CD14-positive monocyte (primary cell): Measurements from ENCODE around the gene PPP1R12B. TPM values are rescaled to one million over a fixed set of nuclear protein-coding genes. Genes with fewer than 3 reads are reported as not detected.
"Not testable (repeated sequence)": the region's sequence is repeated elsewhere in the genome, so short reads cannot be mapped to it uniquely, and the experiment has no call there.

Experiments used
- DNase-seq, 3 donors: peaks; one replicate each; pipeline ENCODE4 v3.0.0-alpha.2; 2011 to 2022
- H2AFZ ChIP-seq: 2 replicates; pipeline ENCODE4 v1.6.0; 2012; ENCODE audit warnings: mild to moderate bottlenecking, low read depth, low read length, inconsistent platforms; ENCODE audit not compliant: insufficient read depth, poor library complexity, severe bottlenecking
- H3K27ac ChIP-seq, 2 donors: 1 replicate in 1 of 2; 2 replicates in 1 of 2; pipeline ENCODE4 v1.5.1; 2012 to 2013; ENCODE audit warnings: low read length in 2 of 2, control low read depth in 1 of 2, inconsistent platforms in 1 of 2, low read depth in 1 of 2, mild to moderate bottlenecking in 1 of 2
- H3K27me3 ChIP-seq, 2 donors: one replicate each; pipeline versions ENCODE4 v1.6.0 to v1.6.1; 2011 to 2013; ENCODE audit warnings: low read length in 2 of 2; ENCODE audit not compliant: control insufficient read depth in 2 of 2, insufficient read depth in 2 of 2
- H3K36me3 ChIP-seq, 2 donors: replicated peaks in 1 of 2; 1 replicate in 1 of 2; 2 replicates in 1 of 2; pipeline versions ENCODE4 v1.5.1 to v1.6.1; 2012 to 2013; ENCODE audit warnings: low read length in 2 of 2, control low read depth in 1 of 2, inconsistent platforms in 1 of 2, mild to moderate bottlenecking in 1 of 2; ENCODE audit not compliant: insufficient read depth in 2 of 2, control insufficient read depth in 1 of 2
- H3K4me1 ChIP-seq, 2 donors: 1 replicate in 1 of 2; 2 replicates in 1 of 2; pipeline versions ENCODE4 v1.5.1 to v1.6.1; 2012 to 2013; ENCODE audit warnings: low read length in 2 of 2, control low read depth in 1 of 2, inconsistent platforms in 1 of 2, mild to moderate bottlenecking in 1 of 2, moderate library complexity in 1 of 2; ENCODE audit not compliant: insufficient read depth in 2 of 2, control insufficient read depth in 1 of 2
- H3K4me2 ChIP-seq: replicated peaks from 2 replicates; pipeline ENCODE3; 2012; ENCODE audit warnings: low read length, moderate library complexity, mild to moderate bottlenecking; ENCODE audit not compliant: poor library complexity, severe bottlenecking; ENCODE audit errors: extremely low read depth
- H3K4me3 ChIP-seq, 3 experiments: fragments of 200-600 bp in 1 of 3; sonication (generic) in 1 of 3; replicated peaks in 1 of 3; 1 replicate in 2 of 3; 2 replicates in 1 of 3; pipeline ENCODE4 v1.5.1; 2011 to 2013; ENCODE audit warnings: low read length in 3 of 3, mild to moderate bottlenecking in 3 of 3, control low read depth in 2 of 3, low read depth in 2 of 3, inconsistent platforms in 1 of 3, moderate library complexity in 1 of 3
- H3K79me2 ChIP-seq: 2 replicates; pipeline ENCODE4 v1.6.0; 2012; ENCODE audit warnings: mild to moderate bottlenecking, control low read depth, inconsistent platforms, low read length, moderate library complexity; ENCODE audit not compliant: insufficient read depth
- H3K9ac ChIP-seq: 2 replicates; pipeline ENCODE4 v1.6.0; 2017; ENCODE audit warnings: low read length, mild to moderate bottlenecking; ENCODE audit not compliant: insufficient read depth, poor library complexity, severe bottlenecking
- H3K9me3 ChIP-seq, 2 donors: replicated peaks in 1 of 2; 1 replicate in 1 of 2; 2 replicates in 1 of 2; pipeline versions ENCODE4 v1.5.1 to v1.6.1; 2012 to 2013; ENCODE audit warnings: low read length in 2 of 2, control low read depth in 1 of 2; ENCODE audit not compliant: control insufficient read depth in 1 of 2, insufficient read depth in 1 of 2
- H4K20me1 ChIP-seq: 2 replicates; pipeline ENCODE4 v1.6.0; 2012; ENCODE audit warnings: mild to moderate bottlenecking, low read length, control low read depth, moderate library complexity; ENCODE audit not compliant: insufficient read depth
- H3K27ac Mint-ChIP-seq, 7 donors: one replicate each; pipeline ENCODE4 v1.8.0; 2020; ENCODE audit warnings: mild to moderate bottlenecking in 7 of 7, mixed read lengths in 7 of 7, moderate library complexity in 6 of 7, inconsistent platforms in 2 of 7
- H3K27me3 Mint-ChIP-seq, 3 donors: one replicate each; pipeline ENCODE4 v1.8.0; 2021 to 2022; ENCODE audit warnings: low read depth in 3 of 3, mild to moderate bottlenecking in 3 of 3, mixed read lengths in 3 of 3, moderate library complexity in 3 of 3, inconsistent platforms in 1 of 3
- H3K36me3 Mint-ChIP-seq, 2 donors: one replicate each; pipeline ENCODE4 v1.8.0; 2020; ENCODE audit warnings: mixed read lengths in 2 of 2, inconsistent platforms in 1 of 2, mild to moderate bottlenecking in 1 of 2
- H3K4me1 Mint-ChIP-seq: one replicate; pipeline ENCODE4 v1.8.0; 2020; ENCODE audit warnings: mild to moderate bottlenecking, mixed read lengths
- H3K4me3 Mint-ChIP-seq, 2 donors: one replicate each; pipeline ENCODE4 v1.8.0; 2020; ENCODE audit warnings: mild to moderate bottlenecking in 2 of 2, mixed read lengths in 2 of 2, moderate library complexity in 1 of 2
- H3K9me3 Mint-ChIP-seq, 7 donors: one replicate each; pipeline ENCODE4 v1.8.0; 2020 to 2022; ENCODE audit warnings: mixed read lengths in 7 of 7, mild to moderate bottlenecking in 6 of 7, moderate library complexity in 6 of 7, inconsistent platforms in 2 of 7
- WGBS: methylation state at CpG from one replicate; pipeline ENCODE4 v1.1.5; 2013; ENCODE audit warnings: missing lambda C conversion rate; ENCODE audit not compliant: insufficient coverage; 5-methylcytosine and 5-hydroxymethylcytosine counted together
- intact Hi-C, 2 donors: fragments of 100-400 bp; cut with micrococcal nuclease; formaldehyde crosslinking; loops; one replicate each; pipeline versions ENCODE4 v1.15.0 to v1.15.1; 2023
- polyA plus RNA-seq, 3 donors: library from polyadenylated mRNA; depleted of rRNA in 1 of 3; unstranded in 2 of 3; stranded (reverse) in 1 of 3; fragments of 300-500 nt in 2 of 3; fragments of >200 nt in 1 of 3; fragmentation: Illumina TruSeq in 2 of 3; gene quantifications; 1 replicate in 2 of 3; 2 replicates in 1 of 3; pipeline ENCODE4 v1.2.3, GENCODE V29; 2012 to 2021
- TF ChIP-seq, protein P1 (sequence below): fragments of 200-600 bp; IDR thresholded peaks from one replicate; pipeline ENCODE4 v1.8.0; 2022; ENCODE audit warnings: antibody characterized with exemption, mild to moderate bottlenecking

Gene PPP1R12B
- polyA plus RNA-seq, 3 donors = 1.3 to 12.2 (median 1.7) TPM

DNA sequence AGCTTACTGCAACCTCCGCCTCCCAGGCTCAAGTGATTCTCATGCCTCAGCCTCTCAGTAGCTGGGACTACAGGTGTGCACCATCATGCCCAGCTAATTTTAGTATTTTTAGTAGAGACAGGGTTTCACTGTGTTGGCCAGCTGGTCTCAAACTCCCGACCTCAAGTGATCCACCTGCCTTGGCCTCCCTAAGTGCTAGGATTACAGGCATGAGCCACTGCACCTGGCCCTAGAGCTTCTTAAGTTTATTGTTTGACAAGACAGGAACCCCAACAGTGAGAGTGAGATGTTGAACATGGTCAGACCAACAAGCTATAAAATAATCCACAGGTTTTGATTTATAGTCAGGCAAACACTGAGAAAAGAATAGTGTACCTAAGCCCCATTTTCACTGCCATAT, 83.8 kb downstream of the PPP1R12B start:
- H3K4me3 ChIP-seq, H3K27me3 Mint-ChIP-seq, intact Hi-C loops, H3K4me1 ChIP-seq, H3K27ac ChIP-seq, H3K4me2 ChIP-seq, H4K20me1 ChIP-seq, H3K9ac ChIP-seq, H3K27me3 ChIP-seq, H3K4me3 Mint-ChIP-seq, H3K27ac Mint-ChIP-seq, H3K4me1 Mint-ChIP-seq, DNase-seq, H3K9me3 Mint-ChIP-seq, H3K79me2 ChIP-seq, H2AFZ ChIP-seq, H3K9me3 ChIP-seq: not testable (repeated sequence)
- H3K36me3 Mint-ChIP-seq = peaks cover 74 to 77% of the 10 kb centered on the region in 2 donors
- 100% methylated on average over 1 of the region's 2 CpGs for WGBS
- peaks cover 51 to 87% of the 10 kb centered on the region in 2 donors for H3K36me3 ChIP-seq

DNA sequence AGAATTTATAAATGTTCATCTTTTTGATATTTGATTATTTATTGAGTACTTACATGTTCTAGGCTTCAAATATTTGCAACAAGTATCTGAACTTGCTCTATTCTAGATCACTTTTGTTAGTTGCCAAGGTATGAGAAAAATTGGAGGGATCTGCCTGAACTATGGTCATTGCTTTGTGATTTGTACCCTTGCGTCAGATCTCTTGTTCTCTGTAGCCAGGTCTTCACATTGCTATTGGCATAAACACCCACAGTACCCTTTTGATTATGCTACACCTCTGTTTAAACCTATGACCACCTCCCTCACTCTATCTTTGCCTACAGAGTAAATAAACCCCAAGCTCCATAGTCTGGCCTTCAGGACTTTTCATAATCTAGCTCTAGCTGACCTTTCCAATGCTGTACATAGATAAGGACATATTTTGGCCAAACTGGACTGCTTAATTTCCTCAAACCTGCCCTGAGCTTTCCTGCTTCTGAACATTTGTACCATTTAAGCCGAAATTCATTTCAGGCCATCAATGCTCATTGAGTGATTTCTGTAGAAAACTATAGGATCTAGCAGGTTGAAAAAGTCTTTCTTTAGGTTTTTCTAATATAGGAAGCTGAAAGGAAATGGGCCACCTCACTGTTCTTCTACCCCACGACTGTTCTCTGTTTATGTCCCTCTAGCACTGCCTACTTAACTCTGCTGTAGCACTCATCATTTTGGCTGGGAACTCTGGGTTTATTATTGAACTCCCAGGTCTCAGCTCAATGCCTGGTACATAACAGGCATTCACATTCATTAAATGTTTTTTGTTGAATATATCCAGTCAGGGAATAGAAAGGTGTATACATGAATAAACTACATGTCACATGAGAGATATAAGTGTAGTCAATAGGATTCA, 84.9 kb downstream of the PPP1R12B start:
- H3K36me3 ChIP-seq = peaks cover 60 to 94% of the 10 kb centered on the region in 2 donors
- no peaks in the 10 kb centered on the region for H3K4me1 ChIP-seq
- 100% methylated on average over 1 of the region's 3 CpGs for WGBS
- no peak for DNase-seq
- Mint-ChIP-seq H3K4me3 (no peak overlapping the region), H3K27ac (no peak overlapping the region), H3K9me3 (no peaks in the 10 kb centered on the region), H3K36me3 (peaks cover 83% of the 10 kb centered on the region in 2 donors), H3K4me1 (no peaks in the 10 kb centered on the region), H3K27me3 (no peaks in the 10 kb centered on the region)
- no peak overlapping the region for H3K4me3 ChIP-seq
- H3K9me3 ChIP-seq = no peaks in the 10 kb centered on the region
- no peaks in the 10 kb centered on the region for H4K20me1 ChIP-seq
- H3K4me2 ChIP-seq = no peak overlapping the region
- TF ChIP-seq, protein P1, sequence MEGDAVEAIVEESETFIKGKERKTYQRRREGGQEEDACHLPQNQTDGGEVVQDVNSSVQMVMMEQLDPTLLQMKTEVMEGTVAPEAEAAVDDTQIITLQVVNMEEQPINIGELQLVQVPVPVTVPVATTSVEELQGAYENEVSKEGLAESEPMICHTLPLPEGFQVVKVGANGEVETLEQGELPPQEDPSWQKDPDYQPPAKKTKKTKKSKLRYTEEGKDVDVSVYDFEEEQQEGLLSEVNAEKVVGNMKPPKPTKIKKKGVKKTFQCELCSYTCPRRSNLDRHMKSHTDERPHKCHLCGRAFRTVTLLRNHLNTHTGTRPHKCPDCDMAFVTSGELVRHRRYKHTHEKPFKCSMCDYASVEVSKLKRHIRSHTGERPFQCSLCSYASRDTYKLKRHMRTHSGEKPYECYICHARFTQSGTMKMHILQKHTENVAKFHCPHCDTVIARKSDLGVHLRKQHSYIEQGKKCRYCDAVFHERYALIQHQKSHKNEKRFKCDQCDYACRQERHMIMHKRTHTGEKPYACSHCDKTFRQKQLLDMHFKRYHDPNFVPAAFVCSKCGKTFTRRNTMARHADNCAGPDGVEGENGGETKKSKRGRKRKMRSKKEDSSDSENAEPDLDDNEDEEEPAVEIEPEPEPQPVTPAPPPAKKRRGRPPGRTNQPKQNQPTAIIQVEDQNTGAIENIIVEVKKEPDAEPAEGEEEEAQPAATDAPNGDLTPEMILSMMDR = no peak
- H2AFZ ChIP-seq = no peak overlapping the region
- H3K79me2 ChIP-seq = no peaks in the 10 kb centered on the region
- intact Hi-C loops = no loop called here
- no peak overlapping the region for H3K9ac ChIP-seq
- H3K27me3 ChIP-seq = no peaks in the 10 kb centered on the region
- no peak overlapping the region for H3K27ac ChIP-seq
